ENCODE results near the gene MAGEE1.

The MAGEE1 gene

DNA sequence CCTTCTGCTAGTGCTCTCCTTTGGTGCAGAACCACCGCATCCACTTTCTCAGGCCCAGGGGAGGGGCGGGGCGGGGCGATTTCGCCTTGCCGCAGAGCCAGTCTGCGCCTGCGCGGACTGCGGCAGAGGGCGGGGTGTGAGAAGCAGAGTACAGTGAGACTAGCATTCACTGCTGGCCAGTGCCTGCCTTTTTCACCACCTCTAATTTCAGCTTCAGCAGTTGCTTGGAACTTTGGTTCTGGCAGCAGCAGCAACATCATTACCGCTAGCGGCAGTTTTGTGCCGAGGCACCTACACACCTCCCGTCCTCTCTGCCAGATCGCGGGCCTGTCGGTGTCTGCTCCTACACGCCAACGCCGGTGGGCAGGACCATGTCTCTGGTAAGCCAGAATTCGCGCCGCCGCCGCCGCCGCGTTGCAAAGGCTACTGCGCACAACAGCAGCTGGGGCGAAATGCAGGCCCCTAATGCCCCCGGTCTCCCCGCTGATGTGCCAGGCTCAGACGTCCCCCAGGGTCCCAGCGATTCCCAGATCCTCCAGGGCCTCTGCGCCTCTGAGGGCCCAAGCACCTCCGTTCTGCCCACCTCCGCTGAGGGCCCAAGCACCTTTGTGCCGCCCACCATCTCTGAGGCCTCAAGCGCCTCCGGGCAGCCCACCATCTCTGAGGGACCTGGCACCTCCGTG is at the start of gene MAGEE1:
MAGEE1 (plus strand) TSS at position 151 of the 683 bp plus-strand sequence; CDS start at position 372, 221 bp downstream.
- Histone ChIP-seq H3K27me3 (ENCODE audit: insufficient read depth, low read depth, severe bottlenecking) (peaks cover 39% of the 10 kb centered on the region), H3K27ac (no peak within 1 kb of the TSS), H3K4me3 (ENCODE audit: low read depth, low read length) (peak within 1 kb of the TSS; percentile 45), H3K9me3 (ENCODE audit: severe bottlenecking) (no peaks in the 10 kb centered on the region), H3K36me3 (no peaks in the 10 kb centered on the region)
- no peak for TF ChIP-seq CTCF (IDR thresholded peaks at IDR 0.05; ENCODE audit: low read depth, low read length)
- peak; percentile 70 for DNase-seq

DNA sequence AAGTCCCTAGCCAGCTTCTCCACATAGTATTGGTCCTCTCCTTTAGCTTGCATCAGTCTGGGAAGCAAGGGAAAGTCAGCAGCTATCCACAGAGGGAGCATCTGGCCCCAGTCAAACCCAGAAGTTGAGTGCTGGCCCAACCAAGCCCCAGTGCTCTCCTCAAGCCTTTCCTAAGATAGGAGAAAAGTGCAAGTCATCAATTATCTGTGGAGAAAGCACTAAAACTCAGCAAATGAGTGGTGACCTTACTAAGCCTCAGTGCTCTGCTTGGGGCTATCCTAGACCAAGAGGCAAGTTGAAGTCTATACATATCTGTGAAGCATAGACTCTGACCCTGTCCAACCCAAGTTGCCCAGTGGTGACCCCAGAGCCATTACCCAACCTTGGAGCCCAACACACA is 28.5 kb upstream of the MAGEE1 start:
- Histone ChIP-seq H3K4me3 (ENCODE audit: low read depth, low read length) (no peak overlapping the region), H3K36me3 (no peaks in the 10 kb centered on the region), H3K27ac (no peak overlapping the region), H3K9me3 (ENCODE audit: severe bottlenecking) (no peaks in the 10 kb centered on the region), H3K27me3 (ENCODE audit: insufficient read depth, low read depth, severe bottlenecking) (peaks cover 3% of the 10 kb centered on the region)
- no peak for DNase-seq
- TF ChIP-seq CTCF (IDR thresholded peaks at IDR 0.05; ENCODE audit: low read depth, low read length) = no peak

GRCh38 chrX:76407795-76408194 is 19.7 kb upstream of the MAGEE1 start:
- no peaks in the 10 kb centered on the region for H3K36me3 ChIP-seq

GRCh38 chrX:76420237-76420636 is 7.3 kb upstream of the MAGEE1 start:
- H3K36me3 ChIP-seq = no peaks in the 10 kb centered on the region
- TF ChIP-seq CTCF (IDR thresholded peaks at IDR 0.05; ENCODE audit: low read depth, low read length) = no peak
- DNase-seq = no peak
- H3K9me3 ChIP-seq (ENCODE audit: severe bottlenecking) = no peaks in the 10 kb centered on the region
- no peak overlapping the region for H3K4me3 ChIP-seq (ENCODE audit: low read depth, low read length)
- H3K27ac ChIP-seq = no peak overlapping the region
- peaks cover 21% of the 10 kb centered on the region for H3K27me3 ChIP-seq (ENCODE audit: insufficient read depth, low read depth, severe bottlenecking)

More at GRCh38 chrX:76407795-76408194, 19.7 kb upstream of the MAGEE1 start:
- Histone ChIP-seq H3K4me3 (ENCODE audit: low read depth, low read length) (no peak overlapping the region), H3K27me3 (ENCODE audit: insufficient read depth, low read depth, severe bottlenecking) (peaks cover 16% of the 10 kb centered on the region), H3K9me3 (ENCODE audit: severe bottlenecking) (no peaks in the 10 kb centered on the region), H3K27ac (no peak overlapping the region)
- TF ChIP-seq CTCF (IDR thresholded peaks at IDR 0.05; ENCODE audit: low read depth, low read length) = no peak
- DNase-seq = no peak

DNA sequence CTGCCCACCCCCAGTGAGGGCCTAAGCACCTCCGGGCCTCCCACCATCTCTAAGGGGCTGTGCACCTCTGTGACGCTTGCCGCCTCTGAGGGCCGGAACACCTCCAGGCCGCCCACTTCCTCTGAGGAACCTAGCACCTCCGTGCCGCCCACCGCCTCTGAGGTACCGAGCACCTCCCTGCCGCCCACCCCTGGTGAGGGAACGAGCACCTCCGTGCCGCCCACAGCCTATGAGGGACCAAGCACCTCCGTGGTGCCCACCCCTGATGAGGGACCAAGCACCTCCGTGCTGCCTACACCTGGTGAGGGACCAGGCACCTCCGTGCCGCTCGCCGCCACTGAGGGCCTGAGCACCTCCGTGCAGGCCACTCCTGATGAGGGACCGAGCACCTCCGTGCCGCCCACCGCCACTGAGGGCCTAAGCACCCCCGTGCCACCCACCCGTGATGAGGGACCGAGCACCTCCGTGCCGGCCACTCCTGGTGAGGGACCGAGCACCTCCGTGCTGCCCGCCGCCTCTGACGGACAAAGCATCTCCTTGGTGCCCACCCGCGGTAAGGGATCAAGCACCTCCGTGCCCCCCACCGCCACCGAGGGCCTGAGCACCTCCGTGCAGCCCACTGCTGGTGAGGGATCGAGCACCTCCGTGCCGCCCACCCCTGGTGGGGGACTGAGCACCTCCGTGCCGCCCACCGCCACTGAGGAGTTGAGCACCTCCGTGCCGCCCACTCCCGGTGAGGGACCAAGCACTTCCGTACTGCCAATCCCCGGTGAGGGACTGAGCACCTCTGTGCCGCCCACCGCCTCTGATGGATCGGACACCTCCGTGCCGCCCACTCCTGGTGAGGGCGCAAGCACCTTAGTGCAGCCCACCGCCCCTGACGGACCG is 977 bp downstream of the MAGEE1 start:
- H3K27me3 ChIP-seq (ENCODE audit: insufficient read depth, low read depth, severe bottlenecking) = peaks cover 33% of the 10 kb centered on the region
- H3K9me3 ChIP-seq (ENCODE audit: severe bottlenecking) = no peaks in the 10 kb centered on the region
- DNase-seq = peak; percentile 7
- H3K4me3 ChIP-seq (ENCODE audit: low read depth, low read length) = peak overlapping the region; percentile 45
- no peak overlapping the region for H3K27ac ChIP-seq
- no peak for TF ChIP-seq CTCF (IDR thresholded peaks at IDR 0.05; ENCODE audit: low read depth, low read length)
- H3K36me3 ChIP-seq = no peaks in the 10 kb centered on the region
